Ammon's horn (tissue), 1 donor: ENCODE results near the gene ISG15.
"Not testable (repeated sequence)": the region's sequence is repeated elsewhere in the genome, so short reads cannot be mapped to it uniquely, and the experiment has no call there.

Experiments
- DNase-seq: peaks from one replicate; pipeline ENCODE4 v3.0.0-alpha.2; 2016; ENCODE audit warnings: low spot score

The ISG15 gene

GRCh38 chr1:994546-994945 is 18.8 kb upstream of the ISG15 start:
- not testable (repeated sequence) for DNase-seq

- DNase-seq: no peak
These were observed 17.3 kb upstream of the ISG15 start for GRCh38 chr1:995665-996633.

GRCh38 chr1:996851-997712 is 16.2 kb upstream of the ISG15 start:
- no peak for DNase-seq

GRCh38 chr1:997713-997992 is 15.6 kb upstream of the ISG15 start:
- DNase-seq: no peak

GRCh38 chr1:997993-998744 is 15.1 kb upstream of the ISG15 start:
- no peak for DNase-seq

GRCh38 chr1:998745-998994 is 14.6 kb upstream of the ISG15 start:
- DNase-seq: no peak

GRCh38 chr1:998995-999724 is 14.1 kb upstream of the ISG15 start:
- no peak for DNase-seq

- DNase-seq: peak; percentile 79
These were observed 13.5 kb upstream of the ISG15 start, which contains the start of gene HES4 for GRCh38 chr1:999725-1000356. HES4 (minus strand) TSS chr1:1000097; CDS start chr1:999973, 124 bp downstream.

- peak; percentile 61 for DNase-seq
These were observed 12.8 kb upstream of the ISG15 start for GRCh38 chr1:1000357-1001056.

GRCh38 chr1:1001057-1001783 is 12.1 kb upstream of the ISG15 start:
- DNase-seq: no peak

GRCh38 chr1:1003618-1004419 is 9.5 kb upstream of the ISG15 start:
- no peak for DNase-seq

GRCh38 chr1:1004420-1004779 is 8.9 kb upstream of the ISG15 start:
- no peak for DNase-seq

- no peak for DNase-seq
These were observed 8.3 kb upstream of the ISG15 start for GRCh38 chr1:1004780-1005697.

- DNase-seq: no peak
These were observed 7.5 kb upstream of the ISG15 start for GRCh38 chr1:1005774-1006304.

- DNase-seq: no peak
These were observed 6.8 kb upstream of the ISG15 start for GRCh38 chr1:1006305-1007159.

GRCh38 chr1:1010131-1010530 is 3.2 kb upstream of the ISG15 start:
- not testable (repeated sequence) for DNase-seq

- DNase-seq: no peak
These were observed 1.8 kb upstream of the ISG15 start for GRCh38 chr1:1011396-1011949.
